Upper lobe of left lung (tissue), 6 donors: ENCODE results near the gene LRIT2. TPM values are rescaled to one million over a fixed set of nuclear protein-coding genes. Genes with fewer than 3 reads are reported as not detected.

Experiments used
- ATAC-seq, 2 donors: fragments of 200-7000 bp; cut with Tn5 transposase; one replicate each; pipeline ENCODE4 v1.9.1; 2022; ENCODE audit warnings: mild to moderate bottlenecking in 2 of 2, moderate library complexity in 2 of 2; ENCODE audit not compliant: low FRiP score in 2 of 2
- DNase-seq, 2 donors: peaks; one replicate each; pipeline ENCODE4 v3.0.0-alpha.2; 2019 to 2020
- H3K27ac ChIP-seq, 4 donors: fragments of 200-600 bp; sonication (generic); one replicate each; pipeline ENCODE4 v1.5.1; 2016 to 2019
- H3K27me3 ChIP-seq, 4 donors: fragments of 200-600 bp; sonication (generic); one replicate each; pipeline ENCODE4 v1.5.1; 2017 to 2019
- H3K36me3 ChIP-seq, 4 donors: fragments of 200-600 bp; sonication (generic); one replicate each; pipeline ENCODE4 v1.5.1; 2016 to 2019
- H3K4me1 ChIP-seq, 4 donors: fragments of 200-600 bp; sonication (generic); one replicate each; pipeline ENCODE4 v1.5.1; 2018 to 2019
- H3K4me3 ChIP-seq, 4 donors: fragments of 200-600 bp; sonication (generic); one replicate each; pipeline ENCODE4 v1.5.1; 2017 to 2019; ENCODE audit warnings: mild to moderate bottlenecking in 2 of 4, moderate library complexity in 1 of 4
- H3K9me3 ChIP-seq, 4 donors: fragments of 200-600 bp; sonication (generic); one replicate each; pipeline ENCODE4 v1.5.1; 2018 to 2019
- CTCF ChIP-seq, 6 experiments: fragments of 450-650 bp in 4 of 6; fragments of 200-600 bp in 2 of 6; sonication (generic) in 2 of 6; IDR thresholded peaks; one replicate each; pipeline ENCODE4 v1.5.1; 2016 to 2019; ENCODE audit warnings: antibody characterized with exemption in 6 of 6
- EP300 ChIP-seq, 4 donors: sonication (generic); formaldehyde crosslinking; IDR thresholded peaks; one replicate each; pipeline ENCODE4 v1.5.1; 2017; ENCODE audit warnings: antibody characterized with exemption in 4 of 4, control low read depth in 2 of 4
- POLR2A ChIP-seq, 4 donors: fragments of 450-650 bp; IDR thresholded peaks; one replicate each; pipeline ENCODE4 v1.5.1; 2016 to 2017; ENCODE audit warnings: antibody characterized with exemption in 4 of 4, mild to moderate bottlenecking in 2 of 4
- POLR2AphosphoS5 ChIP-seq, 2 donors: sonication (generic); formaldehyde crosslinking; IDR thresholded peaks; one replicate each; pipeline ENCODE4 v1.5.1; 2017; ENCODE audit warnings: antibody characterized with exemption in 2 of 2
- WGBS, 2 donors: methylation state at CpG; one replicate each; pipeline ENCODE4 v1.1.5; 2017 to 2018; 5-methylcytosine and 5-hydroxymethylcytosine counted together
- total RNA-seq, 6 donors: library from RNA; depleted of rRNA in 4 of 6; stranded (reverse); fragments of >200 nt in 4 of 6; gene quantifications; one replicate each; pipeline versions ENCODE4 v1.1.0 to v1.2.1, GENCODE V29; 2016 to 2021
- donor health status: DM: no; HTN: no; CAD: no; lungs with moderate emphysema.
- donor health status: DM: no; HTN: yes; CAD: no; lungs with severe emphysema.

Gene LRIT2
- total RNA-seq, 6 donors from 2014 or later, result not detected

GRCh38 chr10:84195044-84195830, 30.1 kb downstream of the LRIT2 start:
- ATAC-seq (no peak), DNase-seq (peak in 1 of 2 donors; percentile 75)
- no peak for TF ChIP-seq POLR2AphosphoS5 (IDR thresholded peaks at IDR 0.05)
- no peak for TF ChIP-seq CTCF (IDR thresholded peaks at IDR 0.05)
- TF ChIP-seq POLR2A (IDR thresholded peaks at IDR 0.05), result no peak
- TF ChIP-seq EP300 (IDR thresholded peaks at IDR 0.05), result no peak
- H3K9me3 ChIP-seq, result no peaks in the 10 kb centered on the region
- peak overlapping the region in 3 of 4 donors; percentile 35 to 53 (median 43) for H3K4me3 ChIP-seq
- H3K27me3 ChIP-seq, result peaks cover 0 to 23% (median 9%) of the 10 kb centered on the region in 4 donors
- peaks cover 5 to 15% (median 12%) of the 10 kb centered on the region in 4 donors for H3K4me1 ChIP-seq
- H3K27ac ChIP-seq, result no peak overlapping the region
- 36 to 50% methylated on average over 11 to 25 of the region's 43 CpGs for whole genome bisulfite sequencing, 2 donors
- no peaks in the 10 kb centered on the region for H3K36me3 ChIP-seq

GRCh38 chr10:84194424-84195043, 30.8 kb downstream of the LRIT2 start, which contains the start of gene CDHR1:
Gene CDHR1, plus strand, starts transcription at chr10:84194537. Its CDS starts 224 bp downstream, at chr10:84194761.
- no CpG with 5 or more reads among the region's 61 CpGs for WGBS, 2 donors
- DNase-seq (peak; percentile 41 to 89), ATAC-seq (peak in 1 of 2 donors; percentile 39)
- Histone ChIP-seq H3K27me3 (peaks cover 0 to 23% (median 9%) of the 10 kb centered on the region in 4 donors), H3K36me3 (no peaks in the 10 kb centered on the region), H3K4me1 (peaks cover 5 to 15% (median 12%) of the 10 kb centered on the region in 4 donors), H3K4me3 (peak within 1 kb of the TSS in 3 of 4 donors; percentile 35 to 53 (median 43)), H3K9me3 (no peaks in the 10 kb centered on the region), H3K27ac (no peak within 1 kb of the TSS)
- TF ChIP-seq POLR2A (IDR thresholded peaks at IDR 0.05), result no peak
- TF ChIP-seq POLR2AphosphoS5 (IDR thresholded peaks at IDR 0.05), result no peak

- peak overlapping the region in 3 of 4 donors; percentile 35 to 53 (median 43) for H3K4me3 ChIP-seq
- ATAC-seq (no peak), DNase-seq (no peak)
- peaks cover 5 to 15% (median 12%) of the 10 kb centered on the region in 4 donors for H3K4me1 ChIP-seq
- H3K27ac ChIP-seq, result no peak overlapping the region
- no peaks in the 10 kb centered on the region for H3K36me3 ChIP-seq
- WGBS, 2 donors, result 21 to 30% methylated on average over 5 of the region's 5 CpGs
- TF ChIP-seq EP300 (IDR thresholded peaks at IDR 0.05) (no peak), CTCF (IDR thresholded peaks at IDR 0.05) (no peak), POLR2A (IDR thresholded peaks at IDR 0.05) (no peak), POLR2AphosphoS5 (IDR thresholded peaks at IDR 0.05) (no peak)
- no peaks in the 10 kb centered on the region for H3K9me3 ChIP-seq
- peaks cover 0 to 23% (median 9%) of the 10 kb centered on the region in 4 donors for H3K27me3 ChIP-seq
These were observed 31.4 kb downstream of the LRIT2 start for GRCh38 chr10:84193846-84194423.

- ATAC-seq, result no peak
- H3K9me3 ChIP-seq, result no peaks in the 10 kb centered on the region
- WGBS, 2 donors, result 85 to 93% methylated on average over 2 of the region's 2 CpGs
- TF ChIP-seq EP300 (IDR thresholded peaks at IDR 0.05) (no peak), POLR2A (IDR thresholded peaks at IDR 0.05) (no peak), CTCF (IDR thresholded peaks at IDR 0.05) (no peak), POLR2AphosphoS5 (IDR thresholded peaks at IDR 0.05) (no peak)
- no peak overlapping the region for H3K4me3 ChIP-seq
- no peaks in the 10 kb centered on the region for H3K36me3 ChIP-seq
- H3K27me3 ChIP-seq, result peaks cover 0 to 23% (median 9%) of the 10 kb centered on the region in 4 donors
- H3K4me1 ChIP-seq, result peaks cover 5 to 15% (median 12%) of the 10 kb centered on the region in 4 donors
- DNase-seq, result no peak
- no peak overlapping the region for H3K27ac ChIP-seq
These were observed 32.0 kb downstream of the LRIT2 start for GRCh38 chr10:84193327-84193726.

GRCh38 chr10:84191106-84191505, 34.2 kb downstream of the LRIT2 start:
- Histone ChIP-seq H3K4me1 (peaks cover 5 to 15% (median 12%) of the 10 kb centered on the region in 4 donors), H3K27ac (no peak overlapping the region), H3K9me3 (no peaks in the 10 kb centered on the region), H3K36me3 (no peaks in the 10 kb centered on the region), H3K27me3 (peaks cover 0 to 22% (median 9%) of the 10 kb centered on the region in 4 donors), H3K4me3 (no peak overlapping the region)
- WGBS, 2 donors, result 58 to 73% methylated on average over 4 to 5 of the region's 5 CpGs
- no peak for ATAC-seq
- no peak for DNase-seq
- no peak for TF ChIP-seq POLR2A (IDR thresholded peaks at IDR 0.05)
- TF ChIP-seq POLR2AphosphoS5 (IDR thresholded peaks at IDR 0.05), result no peak
- TF ChIP-seq EP300 (IDR thresholded peaks at IDR 0.05), result no peak
- no peak for TF ChIP-seq CTCF (IDR thresholded peaks at IDR 0.05)
